Bronchial epithelial cell (primary cell): ENCODE data around the gene CACNA1G. TPM values are rescaled to one million over a fixed set of nuclear protein-coding genes. Genes with fewer than 3 reads are reported as not detected.

ENCODE experiments used
- DNase-seq: peaks from one replicate; pipeline ENCODE4 v3.0.0-alpha.2; 2010; ENCODE audit warnings: low read depth
- FAIRE-seq: peaks from 2 replicates; lab custom pipeline; 2011; peaks lifted over from hg19 to GRCh38; lab: Jason Lieb, UNC
- H3K27me3 ChIP-seq: 2 replicates; pipeline ENCODE4 v1.5.1; 2011; ENCODE audit warnings: low read length; ENCODE audit not compliant: control insufficient read depth, insufficient read depth
- H3K36me3 ChIP-seq: 2 replicates; pipeline ENCODE4 v1.5.1; 2011; ENCODE audit warnings: low read length; ENCODE audit not compliant: control insufficient read depth, insufficient read depth
- H3K4me3 ChIP-seq: 2 replicates; pipeline ENCODE4 v1.5.1; 2011; ENCODE audit warnings: mild to moderate bottlenecking, low read depth, low read length, control low read depth
- total RNA-seq: library from RNA; depleted of rRNA; stranded (reverse); fragments of >200 nt; gene quantifications from 2 replicates; pipeline ENCODE4 v1.2.1, GENCODE V29; 2014
- TF ChIP-seq, protein P1 (sequence below): IDR thresholded peaks from 2 replicates; pipeline ENCODE4 v1.5.1; 2011; ENCODE audit warnings: mild to moderate bottlenecking, moderate library complexity, low read length, control low read depth, inconsistent platforms; ENCODE audit not compliant: insufficient read depth, severe bottlenecking

The CACNA1G gene
- total RNA-seq, 1 donor from 2014 or later = not detected

DNA sequence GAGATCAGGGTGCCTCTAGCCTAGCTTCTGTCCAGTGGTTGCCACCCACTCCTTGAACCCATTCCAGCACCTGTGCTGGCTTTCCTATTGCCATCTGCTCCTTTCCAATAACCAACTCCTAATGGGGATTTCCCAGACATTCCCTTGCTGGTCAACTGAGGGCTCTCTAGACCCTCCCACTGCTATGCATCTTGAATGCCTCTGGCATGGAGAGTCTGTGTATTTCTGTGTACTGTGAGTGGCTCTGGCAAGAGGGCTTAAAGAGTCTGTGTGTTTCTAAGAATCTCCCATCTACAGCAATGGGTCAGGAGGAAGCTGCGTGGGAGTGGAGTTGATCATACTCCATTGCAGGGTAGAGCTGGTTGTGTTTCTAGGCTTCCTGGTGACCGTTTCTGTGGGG, 39.0 kb upstream of the CACNA1G start:
- TF ChIP-seq, protein P1, sequence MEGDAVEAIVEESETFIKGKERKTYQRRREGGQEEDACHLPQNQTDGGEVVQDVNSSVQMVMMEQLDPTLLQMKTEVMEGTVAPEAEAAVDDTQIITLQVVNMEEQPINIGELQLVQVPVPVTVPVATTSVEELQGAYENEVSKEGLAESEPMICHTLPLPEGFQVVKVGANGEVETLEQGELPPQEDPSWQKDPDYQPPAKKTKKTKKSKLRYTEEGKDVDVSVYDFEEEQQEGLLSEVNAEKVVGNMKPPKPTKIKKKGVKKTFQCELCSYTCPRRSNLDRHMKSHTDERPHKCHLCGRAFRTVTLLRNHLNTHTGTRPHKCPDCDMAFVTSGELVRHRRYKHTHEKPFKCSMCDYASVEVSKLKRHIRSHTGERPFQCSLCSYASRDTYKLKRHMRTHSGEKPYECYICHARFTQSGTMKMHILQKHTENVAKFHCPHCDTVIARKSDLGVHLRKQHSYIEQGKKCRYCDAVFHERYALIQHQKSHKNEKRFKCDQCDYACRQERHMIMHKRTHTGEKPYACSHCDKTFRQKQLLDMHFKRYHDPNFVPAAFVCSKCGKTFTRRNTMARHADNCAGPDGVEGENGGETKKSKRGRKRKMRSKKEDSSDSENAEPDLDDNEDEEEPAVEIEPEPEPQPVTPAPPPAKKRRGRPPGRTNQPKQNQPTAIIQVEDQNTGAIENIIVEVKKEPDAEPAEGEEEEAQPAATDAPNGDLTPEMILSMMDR = no peak
- no peak for FAIRE-seq
- H3K4me3 ChIP-seq = no peak overlapping the region
- H3K36me3 ChIP-seq = no peaks in the 10 kb centered on the region
- no peaks in the 10 kb centered on the region for H3K27me3 ChIP-seq
- DNase-seq = no peak

GRCh38 chr17:50522766-50523165, 37.7 kb upstream of the CACNA1G start:
- no peaks in the 10 kb centered on the region for H3K36me3 ChIP-seq
- TF ChIP-seq, protein P1 = no peak
- DNase-seq (no peak), FAIRE-seq (no peak)
- H3K4me3 ChIP-seq = no peak overlapping the region
- no peaks in the 10 kb centered on the region for H3K27me3 ChIP-seq

DNA sequence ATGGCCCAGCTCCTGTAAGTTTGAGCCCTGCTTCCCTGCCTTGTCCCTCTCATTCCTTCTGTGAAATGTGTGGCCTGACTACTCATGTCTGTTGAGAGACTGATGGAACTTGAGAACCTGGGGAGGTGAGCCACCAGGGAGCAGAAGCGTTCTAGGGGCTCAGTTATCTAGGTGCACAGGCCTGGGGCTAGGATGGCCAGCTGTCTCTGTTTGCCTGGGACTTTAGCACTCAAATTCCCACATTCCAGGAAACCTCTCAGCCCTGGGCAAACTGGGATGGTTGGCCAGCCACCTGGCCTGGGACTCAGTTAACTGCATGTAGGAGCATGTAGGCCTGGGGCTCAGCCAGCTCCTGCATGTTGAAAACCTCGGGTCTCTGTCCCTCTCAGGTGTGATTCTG, 37.3 kb upstream of the CACNA1G start:
- Histone ChIP-seq H3K36me3 (no peaks in the 10 kb centered on the region), H3K27me3 (no peaks in the 10 kb centered on the region), H3K4me3 (no peak overlapping the region)
- TF ChIP-seq, protein P1 = peak; percentile 6
- FAIRE-seq (peak; percentile 90), DNase-seq (peak; percentile 87)

DNA sequence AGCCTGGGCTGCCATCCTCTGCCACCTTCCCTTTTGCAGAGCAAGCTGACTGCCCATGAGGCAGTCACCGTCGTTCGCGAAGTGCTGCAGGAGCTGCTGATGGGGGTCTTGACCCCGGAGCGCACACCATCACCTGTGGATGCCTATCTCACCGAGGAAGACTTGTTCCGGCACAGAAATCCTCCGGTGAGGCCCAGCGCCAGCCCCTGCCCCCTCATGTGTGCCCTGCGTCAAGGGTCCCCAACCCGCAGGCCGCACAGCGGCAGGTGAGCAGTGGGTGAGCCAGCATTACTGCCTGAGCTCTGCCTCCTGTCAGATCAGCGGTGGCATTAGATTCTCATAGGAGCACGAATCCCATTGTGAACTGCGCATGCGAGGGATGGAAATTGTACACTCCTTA, 35.7 kb upstream of the CACNA1G start:
- no peak overlapping the region for H3K4me3 ChIP-seq
- no peaks in the 10 kb centered on the region for H3K27me3 ChIP-seq
- FAIRE-seq (no peak), DNase-seq (no peak)
- TF ChIP-seq, protein P1 = no peak
- H3K36me3 ChIP-seq = no peaks in the 10 kb centered on the region

DNA sequence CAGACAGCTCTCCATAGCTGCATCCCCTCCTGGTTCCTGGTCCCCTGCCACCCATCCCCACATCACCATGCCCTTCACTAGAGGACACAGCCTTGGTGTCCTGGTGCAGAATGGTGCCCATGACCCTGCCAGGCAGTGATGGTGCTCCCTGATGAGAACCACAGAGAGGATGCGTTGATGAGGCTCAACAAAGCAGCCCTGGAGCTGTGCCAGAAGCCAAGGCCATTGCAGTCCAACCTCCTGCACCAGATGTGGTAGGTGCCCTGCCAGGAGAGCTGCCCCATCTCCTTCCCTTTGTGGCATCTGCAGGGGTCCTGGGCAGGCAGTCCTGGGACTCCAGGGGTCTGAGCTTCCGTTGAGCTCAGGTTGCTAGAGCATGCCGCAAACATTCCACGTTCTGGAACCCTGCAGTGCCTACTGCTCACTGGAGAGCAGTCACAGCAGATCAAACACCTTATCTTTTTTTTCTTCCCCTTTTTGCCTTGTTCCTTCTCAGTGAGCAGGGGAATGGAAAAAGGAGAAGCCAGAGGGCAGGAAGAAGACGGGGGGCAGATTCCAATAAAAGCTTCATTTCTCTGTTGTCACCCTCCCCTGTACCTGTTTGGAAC, 33.3 kb upstream of the CACNA1G start:
- H3K4me3 ChIP-seq = no peak overlapping the region
- FAIRE-seq (no peak), DNase-seq (no peak)

More for the DNA sequence above, 33.3 kb upstream of the CACNA1G start:
- TF ChIP-seq, protein P1 = no peak
- no peaks in the 10 kb centered on the region for H3K36me3 ChIP-seq
- H3K27me3 ChIP-seq = no peaks in the 10 kb centered on the region
